LNCaP clone FGC (cell line): ENCODE results near the gene OR52N5.

Experiments used
- DNase-seq: peaks from one replicate; pipeline ENCODE4 v3.0.0-alpha.2; 2011; ENCODE audit warnings: low read depth
- H3K4me3 ChIP-seq: 2 replicates; pipeline ENCODE4 v1.5.1; 2011; ENCODE audit warnings: mild to moderate bottlenecking, low read depth, low read length, control low read depth
- TF ChIP-seq, protein P1 (sequence below): IDR thresholded peaks from 2 replicates; pipeline ENCODE4 v1.5.1; 2012; ENCODE audit warnings: mild to moderate bottlenecking; ENCODE audit not compliant: control insufficient read depth, insufficient read depth; ENCODE audit errors: extremely low read depth

OR52N5 gene

DNA sequence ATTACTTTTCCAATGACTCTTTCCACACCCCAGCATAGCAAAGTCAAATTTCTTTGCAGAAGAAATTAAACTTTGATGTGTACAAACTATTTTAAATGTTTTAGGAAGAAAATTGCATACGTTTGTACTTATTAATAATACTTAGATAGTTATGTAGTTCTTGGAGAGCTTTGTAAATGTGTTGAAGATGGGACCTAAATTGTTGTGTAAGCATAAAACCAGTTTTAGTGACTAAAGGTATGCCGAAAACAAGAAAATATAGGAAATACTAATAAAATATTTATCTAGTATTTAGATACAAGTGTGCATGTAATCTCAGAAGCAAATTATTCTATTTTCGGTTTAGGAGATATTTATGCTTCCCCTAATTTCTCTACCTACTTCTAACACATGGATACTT lies 33.3 kb downstream of the OR52N5 start:
- no peak overlapping the region for H3K4me3 ChIP-seq
- no peak for DNase-seq
- TF ChIP-seq, protein P1, sequence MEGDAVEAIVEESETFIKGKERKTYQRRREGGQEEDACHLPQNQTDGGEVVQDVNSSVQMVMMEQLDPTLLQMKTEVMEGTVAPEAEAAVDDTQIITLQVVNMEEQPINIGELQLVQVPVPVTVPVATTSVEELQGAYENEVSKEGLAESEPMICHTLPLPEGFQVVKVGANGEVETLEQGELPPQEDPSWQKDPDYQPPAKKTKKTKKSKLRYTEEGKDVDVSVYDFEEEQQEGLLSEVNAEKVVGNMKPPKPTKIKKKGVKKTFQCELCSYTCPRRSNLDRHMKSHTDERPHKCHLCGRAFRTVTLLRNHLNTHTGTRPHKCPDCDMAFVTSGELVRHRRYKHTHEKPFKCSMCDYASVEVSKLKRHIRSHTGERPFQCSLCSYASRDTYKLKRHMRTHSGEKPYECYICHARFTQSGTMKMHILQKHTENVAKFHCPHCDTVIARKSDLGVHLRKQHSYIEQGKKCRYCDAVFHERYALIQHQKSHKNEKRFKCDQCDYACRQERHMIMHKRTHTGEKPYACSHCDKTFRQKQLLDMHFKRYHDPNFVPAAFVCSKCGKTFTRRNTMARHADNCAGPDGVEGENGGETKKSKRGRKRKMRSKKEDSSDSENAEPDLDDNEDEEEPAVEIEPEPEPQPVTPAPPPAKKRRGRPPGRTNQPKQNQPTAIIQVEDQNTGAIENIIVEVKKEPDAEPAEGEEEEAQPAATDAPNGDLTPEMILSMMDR, result no peak

GRCh38 chr11:5746614-5747013 lies 36.5 kb downstream of the OR52N5 start:
- TF ChIP-seq, protein P1, result no peak
- H3K4me3 ChIP-seq, result no peak overlapping the region
- DNase-seq, result no peak

GRCh38 chr11:5738431-5738830 lies 44.7 kb downstream of the OR52N5 start:
- no peak overlapping the region for H3K4me3 ChIP-seq
- no peak for DNase-seq
- TF ChIP-seq, protein P1, result no peak

DNA sequence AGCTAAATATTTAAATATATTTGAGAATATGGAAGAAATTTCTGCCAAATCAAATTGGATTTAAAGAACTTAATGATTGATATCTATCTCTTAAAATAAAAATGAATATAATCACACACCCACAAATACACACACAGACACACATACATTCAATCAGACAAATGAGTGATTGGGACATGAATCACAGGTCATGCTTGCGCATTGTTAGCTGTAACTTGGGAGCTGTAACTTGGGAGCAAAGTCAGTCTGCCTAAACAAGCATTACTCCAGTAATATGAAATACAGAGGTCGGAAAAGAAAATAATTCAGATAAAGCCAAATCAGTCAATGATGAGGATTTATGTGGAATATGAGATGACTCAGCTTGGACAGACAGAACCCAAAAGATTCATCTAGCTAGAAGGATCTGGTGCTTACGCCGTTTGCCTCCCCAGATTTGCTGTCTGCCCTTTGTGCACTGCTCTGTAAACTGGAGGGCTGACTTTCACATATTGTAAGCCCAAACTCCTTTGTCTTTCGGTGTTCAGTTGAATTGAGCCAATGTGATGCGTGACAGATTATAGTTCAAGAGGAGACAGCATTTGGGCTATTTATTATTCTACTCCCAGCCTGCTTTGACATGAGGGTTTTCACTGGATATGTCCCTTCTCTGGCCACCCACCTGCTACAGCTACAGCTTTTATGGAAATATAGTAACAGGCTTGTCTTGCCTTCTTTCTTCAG lies 45.3 kb downstream of the OR52N5 start:
- H3K4me3 ChIP-seq, result no peak overlapping the region
- TF ChIP-seq, protein P1, result no peak
- DNase-seq, result no peak

DNA sequence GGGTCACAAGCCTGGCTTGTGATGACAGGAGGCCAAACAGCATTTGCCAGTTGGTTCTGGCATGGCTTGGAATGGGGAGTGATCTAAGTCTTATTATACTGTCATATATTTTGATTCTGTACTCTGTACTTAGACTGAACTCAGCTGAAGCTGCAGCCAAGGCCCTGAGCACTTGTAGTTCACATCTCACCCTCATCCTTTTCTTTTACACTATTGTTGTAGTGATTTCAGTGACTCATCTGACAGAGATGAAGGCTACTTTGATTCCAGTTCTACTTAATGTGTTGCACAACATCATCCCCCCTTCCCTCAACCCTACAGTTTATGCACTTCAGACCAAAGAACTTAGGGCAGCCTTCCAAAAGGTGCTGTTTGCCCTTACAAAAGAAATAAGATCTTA lies 46.1 kb downstream of the OR52N5 start:
- DNase-seq, result no peak
- H3K4me3 ChIP-seq, result no peak overlapping the region
- TF ChIP-seq, protein P1, result no peak

GRCh38 chr11:5736396-5736795 lies 46.8 kb downstream of the OR52N5 start, which contains the start of gene OR56B1:
TSS of gene OR56B1 (plus strand) at chr11:5736448. CDS start at chr11:5736517, 69 bp downstream.
- DNase-seq, result no peak
- TF ChIP-seq, protein P1, result no peak

DNA sequence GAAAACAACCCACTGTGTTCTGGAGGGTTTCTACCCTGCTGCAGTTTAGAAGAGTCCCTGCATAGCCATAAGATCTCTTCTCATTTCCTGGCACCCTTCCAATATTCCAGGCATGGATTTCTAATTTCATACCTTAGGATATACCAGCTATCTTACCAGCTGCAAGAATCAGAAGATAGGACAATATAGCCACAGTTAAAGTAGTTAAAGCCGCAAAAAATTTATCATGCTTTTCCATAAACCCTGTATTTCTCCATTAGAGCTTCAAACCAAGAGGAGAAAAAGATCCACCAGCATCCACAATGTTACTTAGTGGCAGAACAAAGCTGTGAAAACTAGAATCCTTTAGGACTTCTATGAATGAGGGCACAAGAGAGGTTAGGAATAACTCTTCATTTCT lies 55.5 kb downstream of the OR52N5 start:
- TF ChIP-seq, protein P1, result no peak
- no peak for DNase-seq

More at GRCh38 chr11:5736396-5736795, 46.8 kb downstream of the OR52N5 start, which contains the start of gene OR56B1:
- no peak within 1 kb of the TSS for H3K4me3 ChIP-seq

More for the DNA sequence above, 55.5 kb downstream of the OR52N5 start:
- no peak overlapping the region for H3K4me3 ChIP-seq
